ENCODE data around the gene TNS1.

DNA sequence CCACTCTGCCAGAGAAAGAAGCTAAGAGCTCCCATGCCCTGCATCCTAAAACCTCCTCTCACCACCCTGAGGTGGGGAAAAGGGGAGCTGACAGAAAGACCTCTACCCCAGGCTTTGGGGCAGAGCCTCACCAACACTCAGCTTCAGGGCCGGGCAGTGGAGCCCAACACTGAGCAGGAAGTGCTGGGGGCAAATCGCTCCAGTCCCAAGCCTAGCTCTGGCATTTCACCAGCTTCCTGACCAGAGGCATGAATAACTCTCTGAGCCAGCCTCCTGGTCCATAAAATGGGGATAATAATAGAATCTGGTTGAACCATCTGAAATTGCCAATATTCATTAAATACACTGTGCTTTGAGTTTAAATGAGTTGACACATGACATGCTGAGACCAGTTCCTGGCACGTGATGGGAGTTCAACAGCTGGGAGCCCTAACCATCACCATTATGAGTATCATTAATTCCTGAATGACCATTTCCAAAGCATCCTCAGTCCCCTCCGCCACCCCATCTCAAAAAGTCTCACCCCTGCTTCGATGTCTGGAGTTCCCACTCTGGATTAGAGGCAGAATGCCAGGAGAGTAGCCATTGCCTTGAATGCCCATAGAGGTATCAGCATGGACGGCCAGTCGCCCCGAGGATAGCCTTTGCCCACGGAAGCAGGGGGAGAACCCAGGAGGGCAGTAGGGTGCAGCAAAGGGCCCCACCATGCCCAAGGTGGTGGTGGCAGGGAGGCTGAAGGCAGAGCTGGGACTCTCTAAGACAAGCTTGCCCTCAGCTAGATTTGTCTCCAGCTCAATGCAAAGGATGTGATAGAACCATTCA lies 153.4 kb downstream of the TNS1 start:
- TF ChIP-seq, protein P1, sequence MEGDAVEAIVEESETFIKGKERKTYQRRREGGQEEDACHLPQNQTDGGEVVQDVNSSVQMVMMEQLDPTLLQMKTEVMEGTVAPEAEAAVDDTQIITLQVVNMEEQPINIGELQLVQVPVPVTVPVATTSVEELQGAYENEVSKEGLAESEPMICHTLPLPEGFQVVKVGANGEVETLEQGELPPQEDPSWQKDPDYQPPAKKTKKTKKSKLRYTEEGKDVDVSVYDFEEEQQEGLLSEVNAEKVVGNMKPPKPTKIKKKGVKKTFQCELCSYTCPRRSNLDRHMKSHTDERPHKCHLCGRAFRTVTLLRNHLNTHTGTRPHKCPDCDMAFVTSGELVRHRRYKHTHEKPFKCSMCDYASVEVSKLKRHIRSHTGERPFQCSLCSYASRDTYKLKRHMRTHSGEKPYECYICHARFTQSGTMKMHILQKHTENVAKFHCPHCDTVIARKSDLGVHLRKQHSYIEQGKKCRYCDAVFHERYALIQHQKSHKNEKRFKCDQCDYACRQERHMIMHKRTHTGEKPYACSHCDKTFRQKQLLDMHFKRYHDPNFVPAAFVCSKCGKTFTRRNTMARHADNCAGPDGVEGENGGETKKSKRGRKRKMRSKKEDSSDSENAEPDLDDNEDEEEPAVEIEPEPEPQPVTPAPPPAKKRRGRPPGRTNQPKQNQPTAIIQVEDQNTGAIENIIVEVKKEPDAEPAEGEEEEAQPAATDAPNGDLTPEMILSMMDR (IDR thresholded peaks at IDR 0.05) = no peak
- TF ChIP-seq POLR2A (IDR thresholded peaks at IDR 0.05) = no peak
